Large intestine (tissue), 3 donors: ENCODE results near the gene MAP4K2. TPM values are rescaled to one million over a fixed set of nuclear protein-coding genes. Genes with fewer than 3 reads are reported as not detected.
A peak's percentile ranks its signal among the peaks of the same experiment; 100 is the strongest.

ENCODE experiments used
- DNase-seq, 2 donors: peaks; one replicate each; pipeline versions ENCODE4 v3.0.0 to v3.0.0-alpha.2; 2013
- H3K27ac ChIP-seq: one replicate; pipeline ENCODE4 v1.5.1; 2013; ENCODE audit warnings: low read length
- H3K27me3 ChIP-seq: 2 replicates; pipeline ENCODE4 v1.6.1; 2013; ENCODE audit warnings: low read length; ENCODE audit not compliant: control insufficient read depth, insufficient read depth
- H3K36me3 ChIP-seq: 2 replicates; pipeline ENCODE4 v1.6.1; 2013; ENCODE audit warnings: low read length; ENCODE audit not compliant: control insufficient read depth, insufficient read depth
- H3K4me1 ChIP-seq: one replicate; pipeline ENCODE4 v1.6.1; 2013; ENCODE audit warnings: low read length; ENCODE audit not compliant: control insufficient read depth, insufficient read depth
- H3K4me3 ChIP-seq: one replicate; pipeline ENCODE4 v1.5.1; 2013; ENCODE audit warnings: low read length
- H3K9me3 ChIP-seq: one replicate; pipeline ENCODE4 v1.6.1; 2013; ENCODE audit warnings: mild to moderate bottlenecking, low read depth, low read length, moderate library complexity; ENCODE audit not compliant: control insufficient read depth
- WGBS: methylation state at CpG from one replicate; pipeline ENCODE4 v1.1.5; 2013; ENCODE audit warnings: low lambda C conversion rate; ENCODE audit not compliant: insufficient coverage; 5-methylcytosine and 5-hydroxymethylcytosine counted together
- polyA plus RNA-seq: library from polyadenylated mRNA; unstranded; fragments of 120-200 nt; gene quantifications from one replicate; pipeline ENCODE4 v1.2.1, GENCODE V29; 2013

MAP4K2 gene
- polyA plus RNA-seq, 1 donor: 13.5 TPM

DNA sequence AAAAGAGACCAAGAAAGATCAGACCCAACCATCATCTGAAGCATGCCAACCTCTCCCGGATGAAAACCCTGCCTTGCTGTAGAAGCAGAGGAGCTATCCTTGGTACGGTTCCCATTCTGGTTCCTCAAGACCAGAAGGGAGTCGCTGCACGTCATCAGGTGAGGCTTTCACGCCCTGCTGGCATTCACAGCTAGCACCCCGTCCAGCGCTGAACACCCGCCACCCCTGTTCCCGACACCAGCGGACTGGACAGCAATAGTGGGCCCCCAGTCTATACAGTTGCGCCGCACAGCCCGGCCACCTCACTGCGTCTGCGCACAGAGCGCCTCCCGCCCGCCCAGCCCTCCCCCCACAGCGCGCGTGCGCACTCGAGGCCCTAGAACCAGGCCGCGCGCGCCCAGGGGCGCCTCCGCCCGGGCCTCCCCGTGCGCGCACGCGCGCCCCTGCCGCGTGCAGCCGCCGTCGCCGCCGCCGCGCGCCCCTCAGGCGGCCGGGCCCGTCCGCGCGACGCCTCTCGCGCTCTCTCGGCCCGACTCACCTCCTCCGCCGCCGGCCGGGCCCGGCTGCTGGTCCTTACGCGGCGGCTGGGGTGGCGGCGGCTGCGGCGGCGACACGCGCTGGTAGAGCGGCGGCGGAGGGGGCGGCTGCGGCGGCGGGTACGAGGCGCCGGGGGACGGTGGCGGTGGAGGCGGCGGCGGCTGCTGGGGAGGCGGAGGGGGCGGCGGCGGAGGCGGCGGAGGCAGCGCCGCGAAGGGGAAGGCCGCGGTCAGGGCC is 25.4 kb downstream of the MAP4K2 start:
- DNase-seq: peak; percentile 86
- Histone ChIP-seq H3K4me3 (peak overlapping the region; percentile 72), H3K27ac (peak overlapping the region; percentile 99), H3K4me1 (peaks cover 10% of the 10 kb centered on the region), H3K36me3 (peaks cover 43% of the 10 kb centered on the region), H3K9me3 (no peaks in the 10 kb centered on the region), H3K27me3 (no peaks in the 10 kb centered on the region)
- no CpG with 5 or more reads among the region's 98 CpGs for WGBS

DNA sequence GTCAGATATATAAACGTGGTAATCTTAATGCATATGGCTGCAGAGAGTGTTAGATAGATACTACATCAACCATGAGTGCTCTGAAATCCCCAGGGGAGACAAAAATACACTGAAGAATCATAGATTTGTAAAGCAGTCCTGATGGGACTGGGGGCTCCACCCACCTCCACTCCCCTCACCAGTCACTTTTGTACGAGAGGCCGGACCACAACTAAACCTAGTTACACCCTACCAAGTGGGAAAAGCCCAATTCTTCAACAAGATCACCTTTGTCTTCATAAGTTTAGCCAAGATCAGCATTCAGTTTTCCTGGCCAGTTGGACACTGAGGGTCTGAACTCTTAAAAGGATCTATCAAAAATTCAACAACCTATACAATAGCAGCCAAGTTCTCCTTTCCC is 26.1 kb downstream of the MAP4K2 start:
- DNase-seq: no peak
- WGBS: no CpG with 5 or more reads among the region's 3 CpGs
- Histone ChIP-seq H3K36me3 (peaks cover 50% of the 10 kb centered on the region), H3K9me3 (no peaks in the 10 kb centered on the region), H3K27me3 (no peaks in the 10 kb centered on the region), H3K27ac (peak overlapping the region; percentile 49), H3K4me1 (peaks cover 10% of the 10 kb centered on the region), H3K4me3 (peak overlapping the region; percentile 67)

GRCh38 chr11:64776425-64776824 is 26.6 kb downstream of the MAP4K2 start:
- Histone ChIP-seq H3K27me3 (no peaks in the 10 kb centered on the region), H3K27ac (no peak overlapping the region), H3K4me1 (peaks cover 10% of the 10 kb centered on the region), H3K4me3 (peak overlapping the region; percentile 67), H3K9me3 (no peaks in the 10 kb centered on the region), H3K36me3 (peaks cover 55% of the 10 kb centered on the region)
- DNase-seq: no peak
- no CpG with 5 or more reads among the region's 6 CpGs for WGBS

GRCh38 chr11:64774144-64774543 is 28.9 kb downstream of the MAP4K2 start:
- no CpG with 5 or more reads among the region's 5 CpGs for WGBS
- no peak overlapping the region for H3K27ac ChIP-seq
- DNase-seq: no peak
- no peak overlapping the region for H3K4me3 ChIP-seq
- no peaks in the 10 kb centered on the region for H3K9me3 ChIP-seq
- H3K36me3 ChIP-seq: peaks cover 76% of the 10 kb centered on the region
- H3K27me3 ChIP-seq: no peaks in the 10 kb centered on the region
- peaks cover 6% of the 10 kb centered on the region for H3K4me1 ChIP-seq

- DNase-seq: no peak
- peaks cover 6% of the 10 kb centered on the region for H3K4me1 ChIP-seq
- peaks cover 93% of the 10 kb centered on the region for H3K36me3 ChIP-seq
- H3K9me3 ChIP-seq: no peaks in the 10 kb centered on the region
- H3K27me3 ChIP-seq: no peaks in the 10 kb centered on the region
- no peak overlapping the region for H3K4me3 ChIP-seq
- 90% methylated on average over 2 of the region's 3 CpGs for WGBS
- H3K27ac ChIP-seq: no peak overlapping the region
These were observed 30.6 kb downstream of the MAP4K2 start for GRCh38 chr11:64772303-64773018.

GRCh38 chr11:64771861-64772260 is 31.2 kb downstream of the MAP4K2 start:
- Histone ChIP-seq H3K27ac (no peak overlapping the region), H3K4me1 (peaks cover 6% of the 10 kb centered on the region), H3K9me3 (no peaks in the 10 kb centered on the region), H3K4me3 (no peak overlapping the region), H3K27me3 (no peaks in the 10 kb centered on the region), H3K36me3 (peaks cover 95% of the 10 kb centered on the region)
- WGBS: no CpG with 5 or more reads among the region's 2 CpGs
- no peak for DNase-seq

- Histone ChIP-seq H3K4me1 (no peaks in the 10 kb centered on the region), H3K9me3 (peaks cover 2% of the 10 kb centered on the region), H3K4me3 (no peak overlapping the region), H3K36me3 (peaks cover 93% of the 10 kb centered on the region), H3K27me3 (no peaks in the 10 kb centered on the region), H3K27ac (no peak overlapping the region)
- WGBS: no CpG with 5 or more reads among the region's 12 CpGs
- DNase-seq: no peak
These were observed 32.9 kb downstream of the MAP4K2 start for GRCh38 chr11:64770120-64770519.

- Histone ChIP-seq H3K27ac (no peak overlapping the region), H3K36me3 (peaks cover 95% of the 10 kb centered on the region), H3K27me3 (no peaks in the 10 kb centered on the region), H3K4me3 (no peak overlapping the region), H3K4me1 (no peaks in the 10 kb centered on the region), H3K9me3 (peaks cover 2% of the 10 kb centered on the region)
- 96% methylated on average over 4 of the region's 6 CpGs for WGBS
- no peak for DNase-seq
These were observed 33.7 kb downstream of the MAP4K2 start for GRCh38 chr11:64769283-64769682.

GRCh38 chr11:64768300-64768694 is 34.7 kb downstream of the MAP4K2 start:
- no peak overlapping the region for H3K4me3 ChIP-seq
- peaks cover 96% of the 10 kb centered on the region for H3K36me3 ChIP-seq
- no peaks in the 10 kb centered on the region for H3K4me1 ChIP-seq
- no CpG with 5 or more reads among the region's 6 CpGs for WGBS
- no peak overlapping the region for H3K27ac ChIP-seq
- peaks cover 2% of the 10 kb centered on the region for H3K9me3 ChIP-seq
- no peaks in the 10 kb centered on the region for H3K27me3 ChIP-seq
- no peak for DNase-seq

DNA sequence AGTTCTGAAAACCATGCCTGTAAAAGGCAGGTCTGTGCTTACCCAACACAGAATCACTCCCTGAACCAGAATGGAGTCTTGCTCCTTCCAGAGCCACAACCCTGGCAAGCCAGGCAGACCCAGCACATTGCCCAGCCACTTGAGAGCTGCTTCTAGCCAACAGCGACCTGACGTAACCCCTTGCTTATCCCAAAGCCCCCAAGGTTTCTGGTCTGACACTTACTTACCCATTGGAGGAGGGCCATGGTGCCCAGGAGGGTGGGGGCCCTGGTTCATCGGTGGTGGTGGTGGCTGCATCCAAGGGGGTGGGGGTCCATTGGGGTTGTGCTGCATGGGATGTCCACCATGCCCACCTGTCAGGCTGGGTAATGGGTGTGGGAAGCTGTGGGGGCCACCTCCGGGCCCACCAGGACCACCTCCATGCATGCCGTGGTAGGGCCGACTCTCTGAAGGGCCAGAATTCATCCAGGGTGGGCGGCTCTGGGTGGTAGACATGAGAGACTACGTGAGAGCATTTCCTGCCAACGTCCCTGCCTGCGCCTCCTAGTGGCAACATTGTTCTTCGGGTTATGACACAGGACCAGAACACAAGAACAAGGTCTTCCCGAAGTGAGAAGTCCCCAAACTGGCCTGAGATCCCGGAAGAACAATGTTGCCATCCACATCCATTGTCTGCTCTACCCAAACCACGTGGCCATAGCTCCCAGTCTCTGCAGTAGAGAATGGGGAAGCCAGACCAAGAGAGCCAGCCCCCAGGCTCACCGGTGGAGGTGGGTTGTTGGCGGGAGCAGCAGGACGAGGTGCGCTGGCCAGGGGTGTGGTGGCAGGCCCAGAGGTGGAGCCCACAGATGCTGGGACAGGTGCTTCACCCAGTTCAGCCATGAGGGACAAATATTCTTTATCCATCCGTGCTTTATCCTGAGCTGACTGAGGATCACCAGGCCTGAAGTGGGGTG is 35.4 kb downstream of the MAP4K2 start:
- H3K9me3 ChIP-seq: peaks cover 2% of the 10 kb centered on the region
- no peaks in the 10 kb centered on the region for H3K27me3 ChIP-seq
- DNase-seq: peak in 1 of 2 donors; percentile 37
- H3K4me3 ChIP-seq: no peak overlapping the region
- no peaks in the 10 kb centered on the region for H3K4me1 ChIP-seq
- no CpG with 5 or more reads among the region's 19 CpGs for WGBS
- peaks cover 96% of the 10 kb centered on the region for H3K36me3 ChIP-seq
- H3K27ac ChIP-seq: no peak overlapping the region
